HG03520 (cell line): ENCODE data around the gene MAG.

Experiments
- ATAC-seq: cut with Tn5 transposase; IDR thresholded peaks from one replicate; pipeline ENCODE4 v1.9.1; 2021; ENCODE audit warnings: mild to moderate bottlenecking, moderate library complexity; ENCODE audit not compliant: unreplicated experiment

MAG gene

GRCh38 chr19:35340431-35340830 is 48.5 kb downstream of the MAG start:
- ATAC-seq: no peak

- ATAC-seq: no peak
Observed at GRCh38 chr19:35341006-35341405, 49.0 kb downstream of the MAG start.

GRCh38 chr19:35341565-35342225 is 49.7 kb downstream of the MAG start:
- ATAC-seq: no peak

GRCh38 chr19:35342430-35342829 is 50.5 kb downstream of the MAG start:
- no peak for ATAC-seq

GRCh38 chr19:35344511-35345031 is 52.6 kb downstream of the MAG start:
- ATAC-seq: no peak

- no peak for ATAC-seq
Observed at GRCh38 chr19:35345671-35346111, 53.7 kb downstream of the MAG start.

GRCh38 chr19:35346193-35347052 is 54.5 kb downstream of the MAG start:
- ATAC-seq: no peak

- ATAC-seq: peak; percentile 43
Observed at GRCh38 chr19:35347171-35347929, 55.4 kb downstream of the MAG start, which contains the start of gene FFAR1. Gene FFAR1 (plus strand): TSS chr19:35347902. CDS start chr19:35351552, 3,650 bp downstream.

- no peak for ATAC-seq
Observed at GRCh38 chr19:35347930-35348298, 56.0 kb downstream of the MAG start.

- ATAC-seq: no peak
Observed at GRCh38 chr19:35348911-35349611, 57.1 kb downstream of the MAG start.

GRCh38 chr19:35349614-35350521 is 57.9 kb downstream of the MAG start:
- ATAC-seq: no peak

- no peak for ATAC-seq
Observed at GRCh38 chr19:35350591-35350990, 58.6 kb downstream of the MAG start.

GRCh38 chr19:35351411-35352176 is 59.6 kb downstream of the MAG start:
- no peak for ATAC-seq

GRCh38 chr19:35352177-35352447 is 60.2 kb downstream of the MAG start:
- ATAC-seq: no peak

- no peak for ATAC-seq
Observed at GRCh38 chr19:35352448-35353304, 60.7 kb downstream of the MAG start.

GRCh38 chr19:35353635-35354034 is 61.7 kb downstream of the MAG start:
- ATAC-seq: no peak

GRCh38 chr19:35354898-35355297 is 62.9 kb downstream of the MAG start:
- ATAC-seq: no peak

GRCh38 chr19:35355791-35356460 is 64.0 kb downstream of the MAG start:
- ATAC-seq: no peak
